ENCODE data around the gene ITGB1BP2. TPM values are rescaled to one million over a fixed set of nuclear protein-coding genes. Genes with fewer than 3 reads are reported as not detected.
"Not testable (repeated sequence)": the region's sequence is repeated elsewhere in the genome, so short reads cannot be mapped to it uniquely, and the experiment has no call there.

Gene ITGB1BP2
- total RNA-seq (2014; rRNA removed; shearing (Covaris generic); ENCODE audit: low replicate concordance): 1.5 TPM in 1 of 2 replicates, not detected in the other

DNA sequence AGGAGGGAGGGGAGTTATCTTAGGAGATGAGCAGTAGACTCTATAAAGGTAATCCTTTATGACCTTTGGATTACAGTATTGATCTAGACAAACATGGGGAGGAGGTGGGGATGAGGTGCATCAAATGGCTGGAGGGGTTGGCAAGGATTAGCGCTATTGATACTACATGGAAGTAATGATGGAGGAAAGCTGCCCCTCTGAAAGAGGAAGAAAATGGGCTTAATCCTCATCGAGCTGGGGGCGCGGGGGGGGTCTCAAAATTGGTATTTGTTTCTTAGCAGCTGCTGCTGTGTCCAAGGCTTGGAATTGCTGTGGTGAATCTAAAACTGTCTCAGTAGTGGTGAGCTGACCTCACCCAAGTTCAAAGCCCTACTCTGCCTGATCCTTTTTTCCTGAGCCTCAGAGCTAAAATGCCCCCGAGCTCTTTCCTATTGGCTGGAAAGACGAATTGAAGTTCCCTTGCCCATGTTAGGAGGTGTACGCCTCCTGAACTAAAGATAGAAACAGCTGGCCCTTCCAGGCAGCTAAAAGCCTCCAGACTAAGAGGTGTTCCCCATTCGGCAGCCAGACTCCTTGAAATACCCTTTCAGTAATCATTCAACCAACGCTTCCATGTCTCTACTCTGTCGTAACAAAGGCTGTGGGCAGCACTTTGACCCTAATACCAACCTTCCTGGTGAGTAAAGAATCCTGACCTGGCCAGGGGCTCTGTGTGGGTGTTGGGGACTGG lies at the start of gene ITGB1BP2:
Gene ITGB1BP2 (plus strand): TSS at position 556 of the 730 bp plus-strand sequence. CDS start 57 bp downstream, at position 613.
- in situ Hi-C loops (cut with HindIII; ENCODE audit: low pct_unique_long_range_greater_than_20kb, low sequenced_read_pairs): no loop called here
- DNase-seq (ENCODE audit: low read depth): no peak

DNA sequence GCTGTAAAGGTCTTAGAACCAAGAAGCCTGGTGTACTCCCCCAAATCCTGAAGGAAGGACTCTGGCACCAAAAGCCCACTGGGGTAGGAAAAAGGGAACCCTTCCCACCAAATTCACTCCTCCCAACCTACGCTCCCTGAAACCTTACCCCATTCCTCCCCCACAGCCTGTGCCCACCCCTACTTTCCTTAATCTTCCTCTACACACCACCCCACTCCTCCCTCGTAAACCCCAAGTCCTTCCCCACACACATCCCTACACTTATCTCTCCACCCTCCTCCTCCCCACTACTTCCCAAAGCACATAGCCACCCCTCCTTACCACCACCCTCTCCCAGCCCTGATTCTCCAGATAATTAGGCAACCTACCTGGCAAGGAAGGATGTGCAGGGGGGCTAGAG lies 49.3 kb upstream of the ITGB1BP2 start:
- no peak for DNase-seq (ENCODE audit: low read depth)
- in situ Hi-C loops (cut with HindIII; ENCODE audit: low pct_unique_long_range_greater_than_20kb, low sequenced_read_pairs): no loop called here

DNA sequence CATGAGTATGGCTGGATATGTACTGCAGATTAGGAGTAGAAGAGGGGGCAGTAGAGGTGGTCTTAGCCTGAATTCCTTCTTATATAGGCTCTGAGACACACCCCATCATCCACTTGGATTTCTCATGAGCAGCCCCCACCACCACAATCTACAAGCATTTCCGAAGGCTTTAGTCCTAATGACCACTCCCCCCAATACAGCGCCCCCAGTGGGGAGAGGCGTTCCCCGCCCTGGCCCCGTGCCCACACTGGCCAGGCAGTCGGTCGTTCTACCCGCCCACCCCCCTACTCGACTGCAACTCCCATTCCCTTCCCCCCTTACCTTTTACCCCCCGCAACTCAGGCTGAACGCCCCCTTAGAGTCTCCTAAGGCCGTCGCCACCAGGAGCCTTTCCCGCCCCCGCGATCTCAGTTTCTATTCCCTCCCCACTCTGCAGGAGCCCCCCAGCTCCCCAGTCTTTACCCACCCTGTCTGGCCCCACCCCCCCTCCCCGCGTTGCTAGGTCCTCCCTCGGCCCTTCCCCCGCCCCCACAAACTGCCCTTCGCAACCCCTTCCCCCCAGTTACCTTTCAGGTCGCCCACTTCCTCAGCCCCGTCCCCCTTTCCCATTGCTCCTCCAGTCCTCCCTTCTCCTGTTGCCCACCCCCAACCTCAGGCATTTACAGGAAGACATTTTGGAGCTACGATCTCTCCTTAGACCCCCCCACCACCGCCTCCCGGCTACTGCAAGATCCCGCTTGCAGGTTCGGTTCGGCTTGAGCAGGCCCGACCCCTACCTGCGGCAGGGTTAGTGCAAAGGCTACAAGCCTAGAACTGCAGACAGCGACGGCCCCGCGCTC lies 48.1 kb upstream of the ITGB1BP2 start:
- DNase-seq (ENCODE audit: low read depth): no peak
- in situ Hi-C loops (cut with HindIII; ENCODE audit: low pct_unique_long_range_greater_than_20kb, low sequenced_read_pairs): no loop called here

DNA sequence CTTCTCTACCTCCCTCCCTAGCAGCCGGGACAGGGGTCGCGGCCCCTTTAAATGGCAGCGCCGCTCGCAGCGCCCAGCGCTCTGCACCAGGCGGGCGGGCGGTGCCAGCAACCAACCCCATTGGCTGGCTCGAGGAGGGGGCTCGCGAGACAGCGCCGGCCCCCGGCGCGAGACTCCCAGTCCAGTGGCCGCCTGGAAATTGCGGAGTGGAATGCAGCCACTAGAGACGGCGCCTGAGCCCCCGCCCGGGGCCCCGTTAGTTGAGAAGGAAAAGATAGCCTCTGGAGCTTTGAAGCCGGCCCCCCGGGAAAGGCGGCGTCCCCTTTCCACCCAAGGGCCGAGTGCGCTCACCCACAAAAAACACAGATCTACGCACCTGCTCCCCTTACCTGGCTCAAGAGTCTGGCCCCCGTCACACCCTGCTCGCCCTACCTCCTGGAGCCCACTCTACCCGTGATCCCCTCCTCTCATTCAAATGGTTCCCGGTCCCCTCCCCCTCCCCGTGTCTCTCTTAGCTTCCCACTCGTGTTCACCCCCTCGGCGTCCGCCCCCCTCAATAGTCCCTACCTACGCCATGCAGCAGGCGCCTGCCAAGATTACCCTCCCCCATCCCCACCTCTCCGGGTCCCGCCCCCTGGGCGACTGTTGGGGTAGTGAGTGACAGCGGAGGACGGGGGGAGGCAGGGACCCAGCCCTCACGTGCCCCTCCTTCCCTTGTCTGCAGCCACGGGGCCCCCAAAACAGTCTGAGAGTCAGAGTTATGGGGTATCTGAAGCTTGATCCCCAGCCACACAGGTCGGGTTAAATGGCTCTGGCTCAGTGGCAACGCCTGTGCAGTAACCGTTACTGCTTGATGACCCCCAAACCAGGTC lies 47.2 kb upstream of the ITGB1BP2 start, which contains the start of gene ZMYM3:
Gene ZMYM3 (minus strand): TSS at position 49 of the 872 bp plus-strand sequence. CDS start 885 bp downstream, outside the sequence.
- DNase-seq (ENCODE audit: low read depth): peak; percentile 80
- in situ Hi-C loops (cut with HindIII; ENCODE audit: low pct_unique_long_range_greater_than_20kb, low sequenced_read_pairs): no loop called here

DNA sequence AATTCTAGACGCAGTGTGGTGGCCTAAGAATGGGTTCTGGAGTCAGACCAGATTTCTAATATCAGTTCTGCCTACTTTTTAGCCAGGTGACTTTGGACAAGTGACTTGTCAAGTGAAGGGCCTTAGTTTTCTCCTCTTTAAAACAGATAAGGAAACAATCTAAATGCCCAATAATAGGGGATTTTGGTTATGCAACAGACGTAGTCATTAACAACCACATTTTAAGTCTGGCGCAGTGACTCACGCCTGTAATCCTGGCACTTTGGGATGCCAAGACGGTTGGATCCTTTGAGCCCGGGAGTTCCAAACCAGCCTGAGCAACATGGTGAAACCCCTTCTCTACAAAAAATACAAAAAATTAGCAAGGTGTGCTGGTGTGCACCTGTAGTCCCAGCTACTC lies 45.5 kb upstream of the ITGB1BP2 start:
- in situ Hi-C loops (cut with HindIII; ENCODE audit: low pct_unique_long_range_greater_than_20kb, low sequenced_read_pairs): no loop called here
- DNase-seq (ENCODE audit: low read depth): no peak

DNA sequence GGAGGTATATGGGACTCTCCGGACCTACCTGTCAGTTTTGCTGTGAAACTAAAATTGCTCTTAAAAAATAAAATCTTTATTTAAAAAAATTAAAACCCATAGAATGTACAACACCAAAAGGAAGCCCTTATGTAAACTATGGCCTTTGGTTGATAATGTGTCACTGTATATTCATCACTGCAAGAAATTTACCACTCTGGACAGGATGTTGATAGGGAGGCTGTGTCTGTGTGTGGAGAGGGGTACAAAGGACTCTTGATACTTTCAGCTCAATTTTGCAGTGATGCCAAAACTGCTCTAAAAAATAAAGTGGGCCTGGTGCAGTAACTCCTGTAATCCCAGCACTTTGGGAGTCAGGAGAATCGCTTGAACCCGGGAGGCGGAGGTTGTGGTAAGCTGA lies 44.7 kb upstream of the ITGB1BP2 start:
- in situ Hi-C loops (cut with HindIII; ENCODE audit: low pct_unique_long_range_greater_than_20kb, low sequenced_read_pairs): no loop called here

DNA sequence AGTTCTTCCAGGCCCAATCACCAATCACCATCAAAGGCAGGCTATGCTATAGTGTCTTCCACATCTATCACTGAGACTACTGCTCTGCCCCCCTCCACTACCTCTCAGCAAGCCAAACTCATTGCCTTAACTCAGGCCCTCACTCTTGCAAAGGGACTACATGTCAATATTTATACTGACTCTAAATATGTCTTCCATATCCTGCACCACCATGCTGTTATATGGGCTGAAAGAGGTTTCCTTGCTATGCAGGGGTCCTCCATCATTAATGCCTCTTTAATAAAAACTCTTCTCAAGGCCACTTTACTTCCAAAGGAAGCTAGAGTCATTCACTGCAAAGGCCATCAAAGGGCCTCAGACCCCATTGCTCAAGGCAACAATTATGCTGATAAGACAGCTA lies 32.9 kb upstream of the ITGB1BP2 start:
- DNase-seq (ENCODE audit: low read depth); in situ Hi-C loops (cut with HindIII; ENCODE audit: low pct_unique_long_range_greater_than_20kb, low sequenced_read_pairs): not testable (repeated sequence)

More for the DNA sequence above, 44.7 kb upstream of the ITGB1BP2 start:
- DNase-seq (ENCODE audit: low read depth): no peak

DNA sequence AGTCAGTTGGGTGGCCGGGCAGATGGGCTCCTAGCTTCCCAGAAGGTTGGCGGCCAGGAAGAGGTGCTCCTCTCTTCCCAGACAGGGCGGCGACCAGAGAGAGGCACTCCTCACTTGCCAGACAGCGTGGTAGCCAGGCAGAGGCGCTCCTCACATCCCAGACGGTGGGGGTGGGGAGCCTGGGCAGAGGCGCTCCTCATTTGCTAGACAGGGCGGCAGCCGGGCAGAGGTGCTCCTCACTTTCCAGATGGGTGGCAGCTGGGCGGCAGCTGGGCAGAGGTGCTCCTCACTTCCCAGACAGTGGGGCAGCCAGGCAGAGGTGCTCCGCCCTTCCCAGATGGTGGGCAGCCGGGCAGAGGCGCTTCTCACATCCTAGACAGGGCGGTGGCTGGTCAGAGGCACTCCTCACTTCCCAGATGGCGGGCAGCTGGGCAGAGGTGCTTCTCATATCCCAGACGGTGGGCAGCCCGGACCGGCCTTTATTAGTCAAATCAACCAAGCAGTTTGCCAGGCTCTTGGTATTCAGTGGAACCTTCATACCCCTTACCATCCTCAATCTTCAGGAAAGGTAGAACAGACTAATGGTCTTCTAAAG lies 31.7 kb upstream of the ITGB1BP2 start:
- in situ Hi-C loops (cut with HindIII; ENCODE audit: low pct_unique_long_range_greater_than_20kb, low sequenced_read_pairs): no loop called here
- DNase-seq (ENCODE audit: low read depth): no peak

DNA sequence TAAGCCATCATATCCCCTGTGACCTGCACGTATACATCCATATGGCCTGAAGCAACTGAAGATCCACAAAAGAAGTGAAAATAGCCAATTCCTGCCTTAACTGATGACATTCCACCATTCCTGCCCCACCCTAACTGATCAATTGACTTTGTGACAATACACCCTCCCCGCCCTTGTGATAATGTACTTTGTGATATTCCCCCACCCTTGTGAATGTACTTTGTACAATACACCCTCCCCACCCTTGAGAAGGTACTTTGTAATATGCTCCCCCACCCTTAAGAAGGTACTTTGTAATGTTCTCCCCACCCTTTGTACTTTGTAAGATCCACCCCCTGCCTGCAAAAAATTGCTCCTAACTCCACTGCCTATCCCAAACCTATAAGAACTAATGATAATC lies 29.2 kb upstream of the ITGB1BP2 start:
- DNase-seq (ENCODE audit: low read depth); in situ Hi-C loops (cut with HindIII; ENCODE audit: low pct_unique_long_range_greater_than_20kb, low sequenced_read_pairs): not testable (repeated sequence)

DNA sequence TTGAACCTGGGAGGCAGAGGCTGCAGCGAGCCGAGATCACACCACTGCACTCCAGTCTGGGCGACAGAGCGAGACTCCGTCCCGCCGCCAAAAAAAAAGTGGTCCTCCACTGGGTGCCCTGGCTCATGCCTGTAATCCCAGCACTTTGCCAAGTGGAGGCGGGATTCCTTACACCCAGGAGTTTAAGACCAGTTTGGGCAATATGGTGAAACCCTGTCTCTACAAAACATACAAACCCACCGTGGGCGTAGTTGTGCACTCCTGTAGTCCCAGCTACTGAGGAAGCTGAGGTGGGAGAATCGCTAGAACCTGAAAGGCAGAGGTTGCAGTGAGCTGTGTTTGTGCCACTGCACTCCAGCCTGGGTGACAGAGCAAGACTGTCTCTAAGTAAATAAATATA lies 20.2 kb upstream of the ITGB1BP2 start:
- in situ Hi-C loops (cut with HindIII; ENCODE audit: low pct_unique_long_range_greater_than_20kb, low sequenced_read_pairs); DNase-seq (ENCODE audit: low read depth): not testable (repeated sequence)

DNA sequence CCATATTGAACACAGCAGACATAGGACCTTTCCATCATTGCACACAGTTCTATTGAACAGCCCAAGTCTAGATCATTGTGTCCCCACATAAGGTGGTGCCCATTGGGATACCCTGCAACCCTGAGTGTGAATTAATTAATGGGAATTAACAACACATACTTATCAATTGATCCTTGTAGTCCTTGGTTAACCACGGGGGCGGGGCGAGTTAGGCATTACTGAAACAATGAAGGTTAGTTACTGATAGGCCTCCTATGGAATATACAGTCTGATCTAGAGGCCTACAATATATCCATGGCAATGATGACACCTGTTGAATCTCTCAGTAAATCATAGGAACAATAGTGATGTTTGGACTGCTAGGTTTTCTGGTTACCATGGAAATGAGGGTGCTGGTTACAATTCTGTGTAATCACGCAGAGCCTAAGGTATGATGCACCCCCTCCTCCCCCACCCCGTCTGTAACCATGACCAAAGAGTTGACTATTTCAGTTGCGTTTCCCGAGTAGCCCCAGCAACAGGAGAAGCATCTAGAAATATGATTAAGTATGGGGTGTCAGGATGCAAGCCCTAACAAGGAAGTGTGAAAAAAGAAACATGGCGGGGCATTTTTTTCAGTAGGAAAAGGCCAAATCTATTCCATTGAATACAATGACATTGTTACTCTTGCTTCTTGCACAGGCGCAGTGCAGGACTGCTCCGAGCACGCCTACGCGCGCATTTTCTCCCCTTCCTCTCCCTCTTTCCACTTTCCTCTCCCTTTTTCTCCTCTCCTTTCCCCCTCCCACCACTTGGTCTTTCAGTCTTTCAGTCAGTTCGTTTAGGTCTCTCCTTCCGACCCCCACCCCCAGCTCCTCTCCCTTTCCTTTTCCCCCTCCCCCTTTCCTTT lies 18.8 kb upstream of the ITGB1BP2 start:
- no peak for DNase-seq (ENCODE audit: low read depth)
- in situ Hi-C loops (cut with HindIII; ENCODE audit: low pct_unique_long_range_greater_than_20kb, low sequenced_read_pairs): no loop called here

DNA sequence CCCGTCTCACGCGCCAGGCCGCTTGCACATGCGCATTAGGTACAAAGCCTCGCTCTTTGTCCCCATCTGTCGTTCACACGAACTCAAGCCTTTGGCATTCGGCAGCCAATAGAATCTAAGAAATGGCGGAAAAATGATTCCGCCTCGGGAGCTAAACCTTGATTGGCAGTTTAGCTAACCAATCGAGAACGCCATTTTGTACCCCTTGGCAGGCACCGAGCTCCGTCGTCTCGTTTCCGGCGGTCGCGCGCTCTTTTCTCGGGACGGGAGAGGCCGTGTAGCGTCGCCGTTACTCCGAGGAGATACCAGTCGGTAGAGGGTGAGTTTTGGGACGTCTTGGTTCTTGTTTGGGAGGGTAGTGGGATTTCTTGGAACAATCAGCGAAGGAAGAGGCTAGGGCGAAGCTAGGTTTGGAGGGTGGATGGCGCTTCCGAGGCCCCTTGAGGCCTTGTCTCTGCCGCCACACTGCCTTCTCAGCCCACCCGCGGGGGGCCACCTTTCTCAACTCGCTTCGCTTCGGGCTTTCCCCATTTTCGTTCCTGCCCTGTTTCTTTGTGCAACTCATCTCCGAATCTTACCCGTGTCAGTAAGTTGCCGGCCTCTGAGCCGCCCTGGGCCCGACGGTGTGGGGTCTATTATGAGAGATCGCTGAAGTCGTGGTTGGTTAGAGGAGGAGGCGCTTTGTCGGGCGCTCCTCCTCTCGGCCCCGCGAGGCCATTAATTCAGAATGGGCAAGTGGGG lies 18.0 kb upstream of the ITGB1BP2 start, which contains the start of gene NONO:
Gene NONO (plus strand): TSS at position 233 of the 741 bp plus-strand sequence. CDS start 7,003 bp downstream, outside the sequence.
- in situ Hi-C loops (cut with HindIII; ENCODE audit: low pct_unique_long_range_greater_than_20kb, low sequenced_read_pairs): no loop called here
- peak; percentile 92 for DNase-seq (ENCODE audit: low read depth)

DNA sequence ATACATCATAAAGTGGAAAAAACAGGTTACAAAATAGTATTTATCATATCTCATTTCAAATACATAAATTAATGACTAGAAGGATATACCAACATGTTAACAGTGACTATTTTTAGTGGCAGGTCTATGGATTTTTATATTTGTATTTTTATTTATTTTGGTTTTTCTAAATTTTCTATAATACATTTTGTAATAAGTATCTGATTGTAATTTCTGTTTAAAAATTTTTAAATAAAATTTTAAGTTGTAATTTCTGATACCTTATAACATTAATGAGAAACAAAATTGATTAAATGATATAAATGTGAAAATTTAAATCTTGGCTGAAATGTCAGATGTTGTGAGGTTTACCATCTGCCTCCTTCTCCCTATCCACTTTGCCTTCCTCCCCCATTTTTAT lies 15.6 kb upstream of the ITGB1BP2 start:
- in situ Hi-C loops (cut with HindIII; ENCODE audit: low pct_unique_long_range_greater_than_20kb, low sequenced_read_pairs): no loop called here
- DNase-seq (ENCODE audit: low read depth): no peak

DNA sequence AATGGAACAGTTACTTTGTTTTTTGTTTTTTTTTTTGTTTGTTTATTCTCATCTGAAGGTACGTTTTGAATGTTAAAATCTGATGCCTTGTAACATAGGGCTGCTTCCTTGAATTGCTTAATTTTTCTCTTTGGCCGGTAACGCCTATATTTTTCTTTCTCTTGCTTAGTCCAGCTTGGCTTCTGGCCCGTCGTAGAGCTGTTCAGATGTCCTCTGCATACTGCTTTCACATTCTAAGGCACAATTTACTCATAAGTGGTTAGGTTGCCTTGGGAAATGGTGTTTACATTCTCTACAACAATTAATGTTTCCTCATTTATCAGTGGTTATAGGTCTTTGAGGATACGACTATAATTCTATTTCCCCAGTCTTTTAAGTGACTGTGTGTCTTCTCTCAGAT lies 10.2 kb upstream of the ITGB1BP2 start:
- no peak for DNase-seq (ENCODE audit: low read depth)
- in situ Hi-C loops (cut with HindIII; ENCODE audit: low pct_unique_long_range_greater_than_20kb, low sequenced_read_pairs): no loop called here

DNA sequence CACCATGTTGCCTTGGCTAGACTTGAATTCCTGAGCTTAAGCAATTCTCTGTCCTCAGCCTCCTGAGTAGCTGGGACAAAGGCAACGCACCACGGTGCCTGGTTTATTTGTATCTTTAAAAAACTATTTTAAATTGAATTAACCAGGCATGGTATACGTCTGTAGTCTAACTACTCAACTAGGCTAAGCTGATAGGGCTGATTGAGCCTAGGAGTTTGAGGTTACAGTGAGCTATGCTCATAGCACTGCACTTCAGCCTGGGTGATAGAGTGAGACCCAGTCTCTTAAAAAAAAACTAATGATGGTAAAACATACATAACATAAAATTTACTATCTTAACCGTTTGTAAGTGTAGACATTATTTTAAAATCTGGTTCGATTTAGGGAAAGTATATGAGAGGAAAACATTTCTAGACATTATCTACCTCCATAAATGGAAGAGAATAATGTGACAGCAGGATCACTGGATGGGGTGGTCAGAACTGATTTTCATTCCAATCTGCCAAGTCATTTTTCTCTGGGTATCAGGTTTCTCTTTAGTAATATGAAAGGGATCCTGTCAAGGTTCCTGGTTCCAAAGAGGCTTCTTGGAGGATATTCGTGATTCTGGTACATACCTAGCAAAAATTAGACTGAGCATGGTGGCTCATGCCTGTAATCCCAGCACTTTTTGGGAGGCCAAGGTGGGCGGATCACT lies 8.7 kb upstream of the ITGB1BP2 start:
- DNase-seq (ENCODE audit: low read depth): no peak
- in situ Hi-C loops (cut with HindIII; ENCODE audit: low pct_unique_long_range_greater_than_20kb, low sequenced_read_pairs): no loop called here

DNA sequence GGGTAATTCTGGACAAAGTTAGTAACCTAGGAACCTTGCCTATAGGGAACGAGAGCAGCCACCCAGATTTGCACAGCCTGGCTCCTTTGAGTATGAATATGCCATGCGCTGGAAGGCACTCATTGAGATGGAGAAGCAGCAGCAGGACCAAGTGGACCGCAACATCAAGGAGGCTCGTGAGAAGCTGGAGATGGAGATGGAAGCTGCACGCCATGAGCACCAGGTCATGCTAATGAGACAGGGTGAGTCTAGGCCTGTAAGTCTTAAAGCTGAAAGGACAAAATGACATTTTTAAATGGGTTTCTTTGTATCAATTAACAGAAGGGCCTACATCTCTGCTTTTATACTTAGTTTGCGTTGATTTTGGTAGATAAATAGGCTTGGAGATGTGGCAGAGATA lies 4.7 kb upstream of the ITGB1BP2 start:
- DNase-seq (ENCODE audit: low read depth): no peak
- in situ Hi-C loops (cut with HindIII; ENCODE audit: low pct_unique_long_range_greater_than_20kb, low sequenced_read_pairs): no loop called here

Measured in Caki2 (cell line).